Sigmoid colon (tissue), 7 donors: ENCODE results near the gene SSPN. TPM values are rescaled to one million over a fixed set of nuclear protein-coding genes. Genes with fewer than 3 reads are reported as not detected.

Experiments
- DNase-seq: peaks from one replicate; pipeline ENCODE4 v3.0.0-alpha.2; 2019
- H3K27ac ChIP-seq, 4 donors: fragments of 200-600 bp; sonication (generic); one replicate each; pipeline ENCODE4 v1.5.1; 2016 to 2019; ENCODE audit warnings: mild to moderate bottlenecking in 1 of 4
- H3K27me3 ChIP-seq, 3 donors: fragments of 200-600 bp; sonication (generic); one replicate each; pipeline ENCODE4 v1.5.1; 2019; ENCODE audit warnings: mild to moderate bottlenecking in 1 of 3
- H3K36me3 ChIP-seq, 4 donors: fragments of 200-600 bp; sonication (generic); one replicate each; pipeline ENCODE4 v1.5.1; 2016 to 2019
- H3K4me1 ChIP-seq, 4 donors: fragments of 200-600 bp; sonication (generic); one replicate each; pipeline ENCODE4 v1.5.1; 2017 to 2019
- H3K4me3 ChIP-seq, 4 donors: fragments of 200-600 bp; sonication (generic); one replicate each; pipeline ENCODE4 v1.5.1; 2017 to 2019; ENCODE audit warnings: mild to moderate bottlenecking in 2 of 4, moderate library complexity in 1 of 4
- H3K9me3 ChIP-seq, 4 donors: fragments of 200-600 bp in 3 of 4; sonication (generic) in 3 of 4; one replicate each; pipeline versions ENCODE4 v1.5.1 to v1.6.1; 2013 to 2019
- CTCF ChIP-seq, 4 experiments: fragments of 450-650 bp in 3 of 4; fragments of 200-600 bp in 1 of 4; IDR thresholded peaks; one replicate each; pipeline ENCODE4 v1.5.1; 2016 to 2019; ENCODE audit warnings: antibody characterized with exemption in 4 of 4, mild to moderate bottlenecking in 3 of 4, moderate library complexity in 2 of 4
- EP300 ChIP-seq, 4 donors: sonication (generic); formaldehyde crosslinking; IDR thresholded peaks; one replicate each; pipeline ENCODE4 v1.6.1; 2017; ENCODE audit warnings: antibody characterized with exemption in 4 of 4
- POLR2A ChIP-seq, 2 donors: fragments of 450-650 bp; IDR thresholded peaks; one replicate each; pipeline ENCODE4 v1.6.1; 2016; ENCODE audit warnings: antibody characterized with exemption in 2 of 2, mild to moderate bottlenecking in 2 of 2, moderate library complexity in 2 of 2
- POLR2AphosphoS5 ChIP-seq, 4 donors: sonication (generic); formaldehyde crosslinking; IDR thresholded peaks; one replicate each; pipeline ENCODE4 v1.6.1; 2017; ENCODE audit warnings: antibody characterized with exemption in 4 of 4
- WGBS, 2 donors: extraction: QIAGEN DNeasy Blood & Tissue Kit; methylation state at CpG; one replicate each; pipeline ENCODE4 v1.1.7; 2013; 5-methylcytosine and 5-hydroxymethylcytosine counted together
- intact Hi-C: fragments of 100-400 bp; cut with DNase I; formaldehyde crosslinking; loops from one replicate; pipeline ENCODE4 v1.15.1; 2023
- polyA plus RNA-seq, 3 donors: library from polyadenylated mRNA; stranded (reverse); fragments of 200-250 nt; gene quantifications; one replicate each; pipeline ENCODE4 v1.2.3, GENCODE V29; 2013
- total RNA-seq, 4 donors: library from RNA; depleted of rRNA; stranded (reverse); fragments of >200 nt; gene quantifications; one replicate each; pipeline ENCODE4 v1.1.0, GENCODE V29; 2016
- donor health status: healthy with polysubstance abuse.
- donor health status: Bipolar disorder and iron deficiency.
- donor health status: healthy.

SSPN gene
- total RNA-seq = 10 to 100 TPM; 30.3 to 54.0 (median 46.9) TPM
- 1 to 10 TPM; 3.2 to 6.6 (median 3.2) TPM for polyA plus RNA-seq

- H3K27me3 ChIP-seq = no peaks in the 10 kb centered on the region
- H3K4me1 ChIP-seq = peaks cover 0 to 45% (median 32%) of the 10 kb centered on the region in 4 donors
- H3K4me3 ChIP-seq = peak within 1 kb of the TSS; percentile 42 to 76 (median 72)
- TF ChIP-seq EP300 (IDR thresholded peaks at IDR 0.05) (no peak), CTCF (IDR thresholded peaks at IDR 0.05) (no peak), POLR2AphosphoS5 (IDR thresholded peaks at IDR 0.05) (peak in 2 of 4 donors; percentile 7 to 34)
- no peaks in the 10 kb centered on the region for H3K9me3 ChIP-seq
- no peaks in the 10 kb centered on the region for H3K36me3 ChIP-seq
- intact Hi-C loops = loop anchor here (5.0 to 10.0 kb wide), 3 partner anchors 37 to 220 kb away; no protein-coding TSS in a partner anchor
- 1% methylated on average over 35 of the region's 35 CpGs for WGBS, 2 donors
- H3K27ac ChIP-seq = peak within 1 kb of the TSS; percentile 89 to 94 (median 92)
- DNase-seq = peak; percentile 91
These were observed at the start of gene SSPN for GRCh38 chr12:26195250-26195640. Gene SSPN, plus strand, starts transcription at chr12:26195573. Its CDS starts 100 bp downstream, at chr12:26195673.

- 81 to 84% methylated on average over 7 of the region's 7 CpGs for WGBS, 2 donors
- Histone ChIP-seq H3K27me3 (no peaks in the 10 kb centered on the region), H3K27ac (no peak overlapping the region), H3K36me3 (no peaks in the 10 kb centered on the region), H3K9me3 (no peaks in the 10 kb centered on the region), H3K4me3 (no peak overlapping the region), H3K4me1 (peaks cover 0 to 16% (median 11%) of the 10 kb centered on the region in 4 donors)
- TF ChIP-seq POLR2A (IDR thresholded peaks at IDR 0.05) = no peak
- TF ChIP-seq EP300 (IDR thresholded peaks at IDR 0.05) = no peak
- TF ChIP-seq CTCF (IDR thresholded peaks at IDR 0.05) = no peak
- TF ChIP-seq POLR2AphosphoS5 (IDR thresholded peaks at IDR 0.05) = no peak
- intact Hi-C loops = no loop called here
- no peak for DNase-seq
These were observed 47.1 kb upstream of the SSPN start for GRCh38 chr12:26148291-26148690.

- 50 to 55% methylated on average over 5 of the region's 5 CpGs for WGBS, 2 donors
- Histone ChIP-seq H3K27me3 (no peaks in the 10 kb centered on the region), H3K36me3 (no peaks in the 10 kb centered on the region), H3K4me3 (no peak overlapping the region), H3K9me3 (no peaks in the 10 kb centered on the region), H3K4me1 (peaks cover 0 to 27% (median 21%) of the 10 kb centered on the region in 4 donors), H3K27ac (peak overlapping the region in 2 of 4 donors; percentile 69 to 70)
- no peak for TF ChIP-seq POLR2A (IDR thresholded peaks at IDR 0.05)
- no peak for TF ChIP-seq POLR2AphosphoS5 (IDR thresholded peaks at IDR 0.05)
- TF ChIP-seq CTCF (IDR thresholded peaks at IDR 0.05) = no peak
- TF ChIP-seq EP300 (IDR thresholded peaks at IDR 0.05) = no peak
- intact Hi-C loops = no loop called here
- no peak for DNase-seq
These were observed 45.3 kb upstream of the SSPN start for GRCh38 chr12:26149968-26150500.

GRCh38 chr12:26150736-26151450, 44.5 kb upstream of the SSPN start:
- H3K36me3 ChIP-seq = no peaks in the 10 kb centered on the region
- no peaks in the 10 kb centered on the region for H3K9me3 ChIP-seq
- no peak for DNase-seq
- H3K4me1 ChIP-seq = peaks cover 0 to 27% (median 21%) of the 10 kb centered on the region in 4 donors
- intact Hi-C loops = no loop called here
- TF ChIP-seq POLR2AphosphoS5 (IDR thresholded peaks at IDR 0.05) (peak in 1 of 4 donors; percentile 37), EP300 (IDR thresholded peaks at IDR 0.05) (no peak)
- no peaks in the 10 kb centered on the region for H3K27me3 ChIP-seq
- no peak overlapping the region for H3K4me3 ChIP-seq
- peak overlapping the region in 3 of 4 donors; percentile 45 to 70 (median 69) for H3K27ac ChIP-seq
- 73 to 79% methylated on average over 2 of the region's 2 CpGs for WGBS, 2 donors

GRCh38 chr12:26152507-26153102, 42.8 kb upstream of the SSPN start:
- Histone ChIP-seq H3K9me3 (no peaks in the 10 kb centered on the region), H3K4me3 (no peak overlapping the region), H3K4me1 (peaks cover 0 to 27% (median 21%) of the 10 kb centered on the region in 4 donors), H3K27ac (peak overlapping the region in 3 of 4 donors; percentile 24 to 73 (median 50)), H3K27me3 (no peaks in the 10 kb centered on the region), H3K36me3 (no peaks in the 10 kb centered on the region)
- intact Hi-C loops = no loop called here
- WGBS, 2 donors = 88 to 90% methylated on average over 2 of the region's 2 CpGs
- DNase-seq = no peak
- TF ChIP-seq POLR2A (IDR thresholded peaks at IDR 0.05) = no peak
- TF ChIP-seq EP300 (IDR thresholded peaks at IDR 0.05) = no peak
- TF ChIP-seq POLR2AphosphoS5 (IDR thresholded peaks at IDR 0.05) = no peak
- TF ChIP-seq CTCF (IDR thresholded peaks at IDR 0.05) = no peak
